GM10266 (cell line): Measurements from ENCODE around the gene USP17L20.
"Not testable (repeated sequence)": the region's sequence is repeated elsewhere in the genome, so short reads cannot be mapped to it uniquely, and the experiment has no call there.

Source experiments
- DNase-seq: peaks from one replicate; pipeline ENCODE4 v3.0.0; 2012; ENCODE audit errors: extremely low spot score

USP17L20 gene, protein sequence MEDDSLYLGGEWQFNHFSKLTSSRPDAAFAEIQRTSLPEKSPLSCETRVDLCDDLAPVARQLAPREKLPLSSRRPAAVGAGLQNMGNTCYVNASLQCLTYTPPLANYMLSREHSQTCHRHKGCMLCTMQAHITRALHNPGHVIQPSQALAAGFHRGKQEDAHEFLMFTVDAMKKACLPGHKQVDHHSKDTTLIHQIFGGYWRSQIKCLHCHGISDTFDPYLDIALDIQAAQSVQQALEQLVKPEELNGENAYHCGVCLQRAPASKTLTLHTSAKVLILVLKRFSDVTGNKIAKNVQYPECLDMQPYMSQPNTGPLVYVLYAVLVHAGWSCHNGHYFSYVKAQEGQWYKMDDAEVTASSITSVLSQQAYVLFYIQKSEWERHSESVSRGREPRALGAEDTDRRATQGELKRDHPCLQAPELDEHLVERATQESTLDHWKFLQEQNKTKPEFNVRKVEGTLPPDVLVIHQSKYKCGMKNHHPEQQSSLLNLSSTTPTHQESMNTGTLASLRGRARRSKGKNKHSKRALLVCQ

GRCh38 chr4:9257824-9258223 is at the start of gene USP17L20:
USP17L20 (plus strand) TSS chr4:9258124; CDS start chr4:9258124, 0 bp downstream.
- DNase-seq = not testable (repeated sequence)

- not testable (repeated sequence) for DNase-seq
Observed at GRCh38 chr4:9210357-9210756, 47.6 kb upstream of the USP17L20 start, which contains the start of gene USP17L10. USP17L10 (plus strand) TSS chr4:9210657; CDS start chr4:9210657, 0 bp downstream.

DNA sequence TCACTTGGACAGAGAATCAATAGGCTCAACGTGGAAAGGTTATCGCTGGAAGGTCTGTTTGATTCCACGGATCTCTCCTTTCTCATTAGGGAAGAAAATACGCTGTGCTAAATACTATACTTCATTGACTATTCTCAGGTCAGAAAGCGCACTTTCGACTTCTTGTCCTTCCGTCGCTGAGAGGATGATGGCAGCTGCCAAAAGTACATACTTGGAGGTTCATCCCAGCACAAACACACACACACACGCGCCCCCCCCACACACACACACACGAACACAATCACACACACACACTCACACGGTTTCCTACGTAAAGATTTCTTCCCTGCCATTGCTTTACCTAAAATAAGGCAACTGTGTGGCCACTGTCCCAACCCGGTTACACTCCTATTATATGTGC is 43.2 kb upstream of the USP17L20 start:
- DNase-seq = not testable (repeated sequence)

DNA sequence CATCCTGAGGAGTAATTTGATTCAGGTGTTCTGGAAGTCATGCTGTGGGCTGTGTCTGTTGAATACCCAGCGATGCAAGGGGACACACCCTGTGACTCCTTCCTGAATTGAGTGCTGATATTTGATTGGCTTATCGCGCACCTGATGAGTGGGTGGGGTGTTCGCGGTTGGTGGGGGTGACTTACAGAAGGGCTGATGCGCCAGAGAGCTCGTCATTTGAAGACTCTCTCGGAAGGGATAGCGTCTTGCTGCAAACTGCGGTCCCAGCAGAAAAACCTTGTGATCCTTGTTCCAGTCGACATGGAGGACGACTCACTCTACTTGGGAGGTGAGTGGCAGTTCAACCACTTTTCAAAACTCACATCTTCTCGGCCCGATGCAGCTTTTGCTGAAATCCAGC is 42.8 kb upstream of the USP17L20 start, which contains the start of gene USP17L11:
TSS of gene USP17L11 (plus strand) at position 301 of the 400 bp plus-strand sequence. CDS start at position 301, 0 bp downstream.
- not testable (repeated sequence) for DNase-seq

DNA sequence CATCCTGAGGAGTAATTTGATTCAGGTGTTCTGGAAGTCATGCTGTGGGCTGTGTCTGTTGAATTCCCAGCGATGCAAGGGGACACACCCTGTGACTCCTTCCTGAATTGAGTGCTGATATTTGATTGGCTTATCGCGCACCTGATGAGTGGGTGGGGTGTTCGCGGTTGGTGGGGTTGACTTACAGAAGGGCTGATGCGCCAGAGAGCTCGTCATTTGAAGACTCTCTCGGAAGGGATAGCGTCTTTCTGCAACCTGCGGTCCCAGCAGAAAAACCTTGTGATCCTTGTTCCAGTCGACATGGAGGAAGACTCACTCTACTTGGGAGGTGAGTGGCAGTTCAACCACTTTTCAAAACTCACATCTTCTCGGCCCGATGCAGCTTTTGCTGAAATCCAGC is 38.1 kb upstream of the USP17L20 start, which contains the start of gene USP17L12:
TSS of gene USP17L12 (plus strand) at position 301 of the 400 bp plus-strand sequence. CDS start at position 301, 0 bp downstream.
- DNase-seq = not testable (repeated sequence)

- not testable (repeated sequence) for DNase-seq
Observed at GRCh38 chr4:9224596-9224995, 33.3 kb upstream of the USP17L20 start, which contains the start of gene USP17L13. USP17L13 (plus strand) TSS chr4:9224896; CDS start chr4:9224896, 0 bp downstream.

GRCh38 chr4:9230249-9230648 is 27.7 kb upstream of the USP17L20 start:
- not testable (repeated sequence) for DNase-seq

- DNase-seq = not testable (repeated sequence)
Observed at GRCh38 chr4:9234085-9234484, 23.8 kb upstream of the USP17L20 start, which contains the start of gene USP17L15. USP17L15 (plus strand) TSS chr4:9234385; CDS start chr4:9234385, 0 bp downstream.

DNA sequence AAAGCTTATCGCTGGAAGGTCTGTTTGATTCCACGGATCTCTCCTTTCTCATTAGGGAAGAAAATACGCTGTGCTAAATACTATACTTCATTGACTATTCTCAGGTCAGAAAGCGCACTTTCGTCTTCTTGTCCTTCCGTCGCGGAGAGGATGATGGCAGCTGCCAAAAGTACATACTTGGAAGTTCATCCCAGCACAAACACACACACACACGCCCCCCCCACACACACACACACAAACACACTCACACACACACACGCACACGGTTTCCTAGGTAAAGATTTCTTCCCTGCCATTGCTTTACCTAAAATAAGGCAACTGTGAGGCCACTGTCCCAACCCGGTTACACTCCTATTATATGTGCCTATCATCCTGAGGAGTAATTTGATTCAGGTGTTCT is 19.5 kb upstream of the USP17L20 start:
- DNase-seq = not testable (repeated sequence)

GRCh38 chr4:9243579-9243978 is 14.3 kb upstream of the USP17L20 start, which contains the start of gene USP17L17:
USP17L17 (plus strand) TSS chr4:9243879; CDS start chr4:9243879, 0 bp downstream.
- DNase-seq = not testable (repeated sequence)

GRCh38 chr4:9247953-9248680 is 9.8 kb upstream of the USP17L20 start, which contains the start of gene USP17L18:
USP17L18 (plus strand) TSS chr4:9248630; CDS start chr4:9248630, 0 bp downstream.
- not testable (repeated sequence) for DNase-seq

DNA sequence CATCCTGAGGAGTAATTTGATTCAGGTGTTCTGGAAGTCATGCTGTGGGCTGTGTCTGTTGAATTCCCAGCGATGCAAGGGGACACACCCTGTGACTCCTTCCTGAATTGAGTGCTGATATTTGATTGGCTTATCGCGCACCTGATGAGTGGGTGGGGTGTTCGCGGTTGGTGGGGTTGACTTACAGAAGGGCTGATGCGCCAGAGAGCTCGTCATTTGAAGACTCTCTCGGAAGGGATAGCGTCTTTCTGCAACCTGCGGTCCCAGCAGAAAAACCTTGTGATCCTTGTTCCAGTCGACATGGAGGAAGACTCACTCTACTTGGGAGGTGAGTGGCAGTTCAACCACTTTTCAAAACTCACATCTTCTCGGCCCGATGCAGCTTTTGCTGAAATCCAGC is 4.8 kb upstream of the USP17L20 start, which contains the start of gene USP17L19:
TSS of gene USP17L19 (plus strand) at position 301 of the 400 bp plus-strand sequence. CDS start at position 301, 0 bp downstream.
- not testable (repeated sequence) for DNase-seq

DNA sequence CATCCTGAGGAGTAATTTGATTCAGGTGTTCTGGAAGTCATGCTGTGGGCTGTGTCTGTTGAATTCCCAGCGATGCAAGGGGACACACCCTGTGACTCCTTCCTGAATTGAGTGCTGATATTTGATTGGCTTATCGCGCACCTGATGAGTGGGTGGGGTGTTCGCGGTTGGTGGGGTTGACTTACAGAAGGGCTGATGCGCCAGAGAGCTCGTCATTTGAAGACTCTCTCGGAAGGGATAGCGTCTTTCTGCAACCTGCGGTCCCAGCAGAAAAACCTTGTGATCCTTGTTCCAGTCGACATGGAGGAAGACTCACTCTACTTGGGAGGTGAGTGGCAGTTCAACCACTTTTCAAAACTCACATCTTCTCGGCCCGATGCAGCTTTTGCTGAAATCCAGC is 4.6 kb downstream of the USP17L20 start, which contains the start of gene USP17L21:
TSS of gene USP17L21 (plus strand) at position 301 of the 400 bp plus-strand sequence. CDS start at position 301, 0 bp downstream.
- DNase-seq = not testable (repeated sequence)

GRCh38 chr4:9267319-9267718 is 9.4 kb downstream of the USP17L20 start, which contains the start of gene USP17L22:
USP17L22 (plus strand) TSS chr4:9267619; CDS start chr4:9267619, 0 bp downstream.
- not testable (repeated sequence) for DNase-seq

GRCh38 chr4:9271719-9272118 is 13.8 kb downstream of the USP17L20 start:
- DNase-seq = not testable (repeated sequence)
